Adrenal gland (tissue), 12 donors: Measurements from ENCODE around the gene MUC6. TPM values are rescaled to one million over a fixed set of nuclear protein-coding genes. Genes with fewer than 3 reads are reported as not detected.

Experiments
- DNase-seq, 7 donors: peaks; one replicate each; pipeline ENCODE4 v3.0.0-alpha.2; 2019 to 2020
- H3K27ac ChIP-seq, 5 donors: fragments of 200-600 bp; sonication (generic) in 4 of 5; 1 replicate in 3 of 5; 2 replicates in 2 of 5; pipeline versions ENCODE4 v1.5.1 to v1.8.0; 2016 to 2020; ENCODE audit warnings: mild to moderate bottlenecking in 1 of 5
- H3K27me3 ChIP-seq: fragments of 200-600 bp; 2 replicates; pipeline ENCODE4 v1.8.0; 2021
- H3K36me3 ChIP-seq, 2 donors: fragments of 200-600 bp; replicated peaks in 1 of 2; 1 replicate in 1 of 2; 2 replicates in 1 of 2; pipeline versions ENCODE4 v1.5.1 to v1.8.0; 2018 to 2022
- H3K4me1 ChIP-seq, 2 donors: fragments of 200-600 bp; replicated peaks in 1 of 2; 1 replicate in 1 of 2; 2 replicates in 1 of 2; pipeline versions ENCODE4 v1.5.1 to v1.8.0; 2018 to 2021
- H3K4me3 ChIP-seq, 4 donors: fragments of 200-600 bp; sonication (generic) in 3 of 4; one replicate each; pipeline ENCODE4 v1.5.1; 2016 to 2018
- H3K9me3 ChIP-seq, 3 donors: fragments of 200-600 bp; sonication (generic) in 1 of 3; replicated peaks in 1 of 3; 1 replicate in 2 of 3; 2 replicates in 1 of 3; pipeline versions ENCODE4 v1.5.1 to v1.8.0; 2016 to 2021
- POLR2A ChIP-seq, 2 donors: fragments of 450-650 bp; IDR thresholded peaks; one replicate each; pipeline ENCODE4 v1.6.1; 2017; ENCODE audit warnings: antibody characterized with exemption in 2 of 2, mild to moderate bottlenecking in 2 of 2, moderate library complexity in 1 of 2
- WGBS, 4 donors: extraction: QIAGEN DNeasy Blood & Tissue Kit in 2 of 4; methylation state at CpG; one replicate each; pipeline versions ENCODE4 v1.1.5 to v1.1.7; 2013 to 2017; 5-methylcytosine and 5-hydroxymethylcytosine counted together
- intact Hi-C, 2 donors: fragments of 100-400 bp; cut with DNase I; formaldehyde crosslinking; loops; one replicate each; pipeline versions ENCODE4 v1.14.1 to v1.15.0; 2022 to 2023
- polyA plus RNA-seq, 3 donors: library from polyadenylated mRNA; stranded (reverse); fragments of 200-250 nt in 2 of 3; fragments of 350-450 nt in 1 of 3; fragmentation: Illumina TruSeq in 1 of 3; extraction: RNeasy Lipid Tissue Mini Kit (QIAGEN cat#74804) in 1 of 3; gene quantifications; one replicate each; pipeline ENCODE4 v1.2.3, GENCODE V29; 2013 to 2014
- total RNA-seq, 9 donors: library from RNA; depleted of rRNA in 4 of 9; stranded (reverse); fragments of >200 nt in 4 of 9; fragments of 120-200 nt in 1 of 9; fragmentation: NEBNext Ultra II Directional in 1 of 9; extraction: Animal tissue kit (Norgen Biotek cat#: 25700) in 1 of 9; gene quantifications; one replicate each; pipeline versions ENCODE4 v1.1.0 to v1.2.4, GENCODE V29; 2013 to 2023
- TF ChIP-seq, protein P1 (sequence below), 6 experiments: fragments of 450-650 bp in 4 of 6; fragments of 200-600 bp in 2 of 6; sonication (generic) in 1 of 6; IDR thresholded peaks; 1 replicate in 5 of 6; 2 replicates in 1 of 6; pipeline versions ENCODE4 v1.5.1 to v1.8.0; 2016 to 2021; ENCODE audit warnings: antibody characterized with exemption in 6 of 6, mild to moderate bottlenecking in 2 of 6, moderate library complexity in 1 of 6
- donor health status: healthy with polysubstance abuse.
- donor health status: Bipolar disorder and iron deficiency.
- donor health status: DM: yes; HTN: yes; CAD: no.
- donor health status: DM: no; HTN: no; CAD: no.
- donor health status: DM: no; HTN: no; CAD: no.
- donor health status: DM: yes; HTN: yes; CAD: no.

Gene MUC6
- total and polyA plus RNA-seq, 12 donors: under 0.01 to 0.72 (median 0.04) TPM; not detected in 7

DNA sequence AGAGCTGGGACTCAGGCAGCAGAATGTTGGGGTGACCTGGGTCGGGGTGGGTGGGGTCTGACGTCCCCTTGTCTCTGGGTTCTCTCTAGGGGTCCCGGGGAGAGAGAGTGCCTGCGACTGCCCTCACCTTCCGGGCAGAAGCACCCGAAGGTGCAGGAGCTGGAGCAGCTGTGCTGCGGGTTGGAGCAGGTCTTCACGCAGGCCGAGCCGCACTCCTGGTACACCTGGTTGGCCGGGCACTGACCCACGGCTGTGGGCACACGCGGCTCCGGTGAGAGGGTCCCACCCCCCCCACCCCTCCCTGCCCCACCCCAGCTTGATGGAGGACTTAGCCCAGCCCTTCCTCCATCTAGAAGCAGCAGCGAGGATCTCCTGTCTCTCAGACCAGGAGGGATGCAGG, 6.4 kb downstream of the MUC6 start:
- DNase-seq: no peak
- TF ChIP-seq, protein P1, sequence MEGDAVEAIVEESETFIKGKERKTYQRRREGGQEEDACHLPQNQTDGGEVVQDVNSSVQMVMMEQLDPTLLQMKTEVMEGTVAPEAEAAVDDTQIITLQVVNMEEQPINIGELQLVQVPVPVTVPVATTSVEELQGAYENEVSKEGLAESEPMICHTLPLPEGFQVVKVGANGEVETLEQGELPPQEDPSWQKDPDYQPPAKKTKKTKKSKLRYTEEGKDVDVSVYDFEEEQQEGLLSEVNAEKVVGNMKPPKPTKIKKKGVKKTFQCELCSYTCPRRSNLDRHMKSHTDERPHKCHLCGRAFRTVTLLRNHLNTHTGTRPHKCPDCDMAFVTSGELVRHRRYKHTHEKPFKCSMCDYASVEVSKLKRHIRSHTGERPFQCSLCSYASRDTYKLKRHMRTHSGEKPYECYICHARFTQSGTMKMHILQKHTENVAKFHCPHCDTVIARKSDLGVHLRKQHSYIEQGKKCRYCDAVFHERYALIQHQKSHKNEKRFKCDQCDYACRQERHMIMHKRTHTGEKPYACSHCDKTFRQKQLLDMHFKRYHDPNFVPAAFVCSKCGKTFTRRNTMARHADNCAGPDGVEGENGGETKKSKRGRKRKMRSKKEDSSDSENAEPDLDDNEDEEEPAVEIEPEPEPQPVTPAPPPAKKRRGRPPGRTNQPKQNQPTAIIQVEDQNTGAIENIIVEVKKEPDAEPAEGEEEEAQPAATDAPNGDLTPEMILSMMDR (IDR thresholded peaks at IDR 0.05): no peak
- TF ChIP-seq POLR2A (IDR thresholded peaks at IDR 0.05): no peak
- intact Hi-C loops: no loop called here
- no peaks in the 10 kb centered on the region for H3K9me3 ChIP-seq
- no peaks in the 10 kb centered on the region for H3K36me3 ChIP-seq
- H3K4me3 ChIP-seq: no peak overlapping the region
- H3K27ac ChIP-seq: no peak overlapping the region
- H3K4me1 ChIP-seq: peaks cover 0 to 4% of the 10 kb centered on the region in 2 donors
- no peaks in the 10 kb centered on the region for H3K27me3 ChIP-seq
- WGBS, 4 donors: 56 to 94% (median 71%) methylated on average over 6 to 16 of the region's 16 CpGs

DNA sequence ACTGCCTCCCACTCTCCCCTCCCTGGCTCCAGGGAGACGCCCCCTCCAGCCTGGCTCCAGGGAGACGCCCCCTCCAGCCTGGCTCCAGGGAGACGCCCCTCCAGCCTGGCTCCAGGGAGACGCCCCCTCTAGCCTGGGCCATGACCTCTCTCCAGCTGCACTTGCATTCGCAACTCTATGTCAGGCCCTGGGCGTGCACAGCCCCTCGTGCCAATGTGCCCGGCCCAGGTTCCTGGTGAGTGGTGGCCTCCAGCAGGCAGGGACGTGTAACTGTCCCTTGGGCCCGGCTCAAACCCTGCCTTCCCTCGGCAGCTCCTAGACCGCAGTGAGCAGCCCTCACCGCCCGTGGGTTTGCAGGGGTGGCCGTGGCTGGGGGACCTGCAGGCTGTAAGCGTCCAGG, 6.9 kb downstream of the MUC6 start:
- Histone ChIP-seq H3K27ac (no peak overlapping the region), H3K27me3 (no peaks in the 10 kb centered on the region), H3K9me3 (no peaks in the 10 kb centered on the region), H3K4me3 (no peak overlapping the region), H3K4me1 (peaks cover 0 to 4% of the 10 kb centered on the region in 2 donors), H3K36me3 (no peaks in the 10 kb centered on the region)
- no peak for DNase-seq
- no peak for TF ChIP-seq POLR2A (IDR thresholded peaks at IDR 0.05)
- TF ChIP-seq, protein P1 (IDR thresholded peaks at IDR 0.05): no peak
- intact Hi-C loops: no loop called here
- 57 to 68% (median 62%) methylated on average over 10 to 16 of the region's 16 CpGs; no CpG with 5 or more reads in 1 of the 4 donors for WGBS, 4 donors

GRCh38 chr11:1029051-1029450, 7.5 kb downstream of the MUC6 start:
- intact Hi-C loops: no loop called here
- Histone ChIP-seq H3K27ac (no peak overlapping the region), H3K9me3 (no peaks in the 10 kb centered on the region), H3K36me3 (no peaks in the 10 kb centered on the region), H3K4me1 (peaks cover 0 to 3% of the 10 kb centered on the region in 2 donors), H3K27me3 (no peaks in the 10 kb centered on the region), H3K4me3 (no peak overlapping the region)
- TF ChIP-seq POLR2A (IDR thresholded peaks at IDR 0.05): no peak
- TF ChIP-seq, protein P1 (IDR thresholded peaks at IDR 0.05): no peak
- DNase-seq: no peak
- 80 to 92% (median 84%) methylated on average over 10 to 25 of the region's 25 CpGs for WGBS, 4 donors

DNA sequence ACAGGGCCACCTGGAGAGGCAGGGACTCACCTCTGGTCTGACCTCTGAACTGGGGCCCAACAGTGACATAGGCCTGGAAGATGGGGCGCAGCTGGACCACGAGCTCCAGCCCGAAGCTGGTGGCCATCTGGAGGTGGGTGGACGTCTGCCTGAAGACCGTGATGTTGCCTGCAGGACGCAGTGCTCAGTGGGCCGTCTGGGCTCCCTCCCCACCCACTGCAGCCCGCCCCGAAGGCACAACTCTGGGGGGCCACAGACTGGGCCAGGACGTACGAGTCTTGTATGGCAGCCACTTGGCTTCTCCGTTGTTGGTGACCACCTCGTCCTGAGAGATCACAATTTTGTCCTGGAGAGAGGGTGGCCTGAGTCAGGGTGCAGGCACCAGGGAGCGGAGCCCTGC, 7.9 kb downstream of the MUC6 start:
- H3K9me3 ChIP-seq: no peaks in the 10 kb centered on the region
- TF ChIP-seq POLR2A (IDR thresholded peaks at IDR 0.05): no peak
- TF ChIP-seq, protein P1 (IDR thresholded peaks at IDR 0.05): no peak
- 68 to 88% (median 82%) methylated on average over 5 to 14 of the region's 14 CpGs for WGBS, 4 donors

More for the DNA sequence above, 7.9 kb downstream of the MUC6 start:
- Histone ChIP-seq H3K4me3 (no peak overlapping the region), H3K27ac (no peak overlapping the region), H3K36me3 (no peaks in the 10 kb centered on the region), H3K27me3 (no peaks in the 10 kb centered on the region), H3K4me1 (no peaks in the 10 kb centered on the region)
- no peak for DNase-seq
- intact Hi-C loops: no loop called here
